NB4 (cell line): Measurements from ENCODE around the gene ANKS1A.
"Not testable (repeated sequence)": the region's sequence is repeated elsewhere in the genome, so short reads cannot be mapped to it uniquely, and the experiment has no call there.

ENCODE experiments used
- POLR2A ChIP-seq: IDR thresholded peaks from 2 replicates; pipeline ENCODE4 v1.6.1; 2011; ENCODE audit warnings: mild to moderate bottlenecking; ENCODE audit not compliant: insufficient read length; ENCODE audit errors: extremely low read depth
- TF ChIP-seq, protein P1 (sequence below): IDR thresholded peaks from one replicate; pipeline ENCODE4 v1.5.1; 2012; ENCODE audit warnings: low read depth, low read length

DNA sequence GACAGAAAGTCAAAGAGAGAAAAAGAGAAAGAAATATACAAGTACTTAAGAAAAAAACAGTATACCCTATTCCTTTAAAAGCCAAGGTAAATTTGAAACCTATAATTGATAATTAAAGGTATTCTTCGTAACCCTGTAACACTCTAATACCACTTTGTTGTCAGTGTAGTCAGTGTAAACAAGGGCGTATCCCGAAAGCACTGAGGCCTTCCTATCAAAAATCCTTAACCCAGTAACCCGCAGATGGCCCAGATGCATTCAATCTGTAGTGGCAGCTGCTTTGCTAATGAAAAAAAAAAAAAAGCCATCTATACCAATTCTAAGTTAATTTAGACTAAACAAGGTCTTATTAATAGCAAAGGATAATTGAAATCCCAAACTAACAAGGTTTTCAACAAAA lies 110.9 kb downstream of the ANKS1A start:
- TF ChIP-seq, protein P1, sequence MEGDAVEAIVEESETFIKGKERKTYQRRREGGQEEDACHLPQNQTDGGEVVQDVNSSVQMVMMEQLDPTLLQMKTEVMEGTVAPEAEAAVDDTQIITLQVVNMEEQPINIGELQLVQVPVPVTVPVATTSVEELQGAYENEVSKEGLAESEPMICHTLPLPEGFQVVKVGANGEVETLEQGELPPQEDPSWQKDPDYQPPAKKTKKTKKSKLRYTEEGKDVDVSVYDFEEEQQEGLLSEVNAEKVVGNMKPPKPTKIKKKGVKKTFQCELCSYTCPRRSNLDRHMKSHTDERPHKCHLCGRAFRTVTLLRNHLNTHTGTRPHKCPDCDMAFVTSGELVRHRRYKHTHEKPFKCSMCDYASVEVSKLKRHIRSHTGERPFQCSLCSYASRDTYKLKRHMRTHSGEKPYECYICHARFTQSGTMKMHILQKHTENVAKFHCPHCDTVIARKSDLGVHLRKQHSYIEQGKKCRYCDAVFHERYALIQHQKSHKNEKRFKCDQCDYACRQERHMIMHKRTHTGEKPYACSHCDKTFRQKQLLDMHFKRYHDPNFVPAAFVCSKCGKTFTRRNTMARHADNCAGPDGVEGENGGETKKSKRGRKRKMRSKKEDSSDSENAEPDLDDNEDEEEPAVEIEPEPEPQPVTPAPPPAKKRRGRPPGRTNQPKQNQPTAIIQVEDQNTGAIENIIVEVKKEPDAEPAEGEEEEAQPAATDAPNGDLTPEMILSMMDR = not testable (repeated sequence)
- not testable (repeated sequence) for TF ChIP-seq POLR2A
